Mesenteric fat pad (tissue), 1 donor: ENCODE measurements around the gene ABCA9. TPM values are rescaled to one million over a fixed set of nuclear protein-coding genes. Genes with fewer than 3 reads are reported as not detected.

ENCODE experiments used
- microRNA-seq: library from miRNA; unstranded; fragments of <30 nt; microRNA quantifications from one replicate; pipeline ENCODE4 v1.2.0, GENCODE V29; 2020; ENCODE audit warnings: borderline number of aligned reads
- total RNA-seq: library from RNA; stranded (reverse); fragmentation: NEBNext Ultra II Directional; extraction: Animal tissue kit (Norgen Biotek cat#: 25700); gene quantifications from one replicate; pipeline ENCODE4 v1.2.1, GENCODE V29; 2021
- donor health status: DM: yes; HTN: yes; CAD: no.

The ABCA9 gene
- total RNA-seq, 1 donor from 2014 or later, result 57.5 TPM

Small RNA genes lying within 50 kb of the gene (microRNA-seq; reads per million reads assigned to microRNA genes)
- gene MIR4524A (not detected), gene MIR4524B (not detected)

Other genes starting within 250 kb of the ABCA9 start
- 90.5 TPM for gene ABCA8, start 105.5 kb downstream of the ABCA9 start, total RNA-seq
- 106 TPM for gene ABCA6, start 81.0 kb upstream of the ABCA9 start, total RNA-seq
- 17.8 TPM for gene ABCA10, start 167.9 kb upstream of the ABCA9 start, total RNA-seq